GM23338 (cell line): ENCODE data around the gene CNPPD1. TPM values are rescaled to one million over a fixed set of nuclear protein-coding genes. Genes with fewer than 3 reads are reported as not detected.

ENCODE experiments used
- ATAC-seq: fragments of 200-7000 bp; cut with Tn5 transposase; 3 replicates; pipeline ENCODE4 v1.9.1; 2020
- DNase-seq: peaks from one replicate; pipeline ENCODE4 v3.0.0-alpha.2; 2015; ENCODE audit warnings: low spot score
- H2AFZ ChIP-seq: fragments of 200-600 bp; sonication (generic); 2 replicates; pipeline ENCODE4 v1.8.0; 2016; ENCODE audit warnings: antibody characterized with exemption, mild to moderate bottlenecking, moderate library complexity
- H3F3A ChIP-seq: fragments of 200-600 bp; sonication (generic); replicated peaks from 2 replicates; pipeline ENCODE4 v1.8.0; 2017; ENCODE audit warnings: antibody characterized with exemption, mixed run types, low read depth
- H3K27ac ChIP-seq: fragments of 200-600 bp; sonication (generic); 2 replicates; pipeline ENCODE4 v1.6.1; 2016; ENCODE audit warnings: low read depth
- H3K27me3 ChIP-seq: fragments of 200-600 bp; sonication (generic); 2 replicates; pipeline ENCODE4 v1.8.0; 2016; ENCODE audit warnings: mild to moderate bottlenecking, mixed run types, moderate library complexity; ENCODE audit not compliant: insufficient read depth
- H3K36me3 ChIP-seq: fragments of 200-600 bp; sonication (generic); 2 replicates; pipeline ENCODE4 v1.8.0; 2016; ENCODE audit warnings: mild to moderate bottlenecking; ENCODE audit not compliant: insufficient read depth
- H3K4me1 ChIP-seq: fragments of 200-600 bp; sonication (generic); 2 replicates; pipeline ENCODE4 v1.8.0; 2016; ENCODE audit warnings: mild to moderate bottlenecking, moderate library complexity; ENCODE audit not compliant: insufficient read depth
- H3K4me2 ChIP-seq: fragments of 200-600 bp; sonication (generic); 2 replicates; pipeline ENCODE4 v1.7.1; 2017; ENCODE audit warnings: mixed run types
- H3K4me3 ChIP-seq: fragments of 200-600 bp; sonication (generic); 2 replicates; pipeline ENCODE4 v1.6.1; 2016; ENCODE audit warnings: mixed run types
- H3K79me2 ChIP-seq: fragments of 200-600 bp; sonication (generic); replicated peaks from 2 replicates; pipeline ENCODE4 v1.8.0; 2017; ENCODE audit warnings: mild to moderate bottlenecking; ENCODE audit not compliant: insufficient read depth
- H3K9me2 ChIP-seq: fragments of 200-600 bp; sonication (generic); 2 replicates; pipeline ENCODE4 v1.8.0; 2017; ENCODE audit not compliant: insufficient read depth
- H4K20me1 ChIP-seq: fragments of 200-600 bp; sonication (generic); replicated peaks from 2 replicates; pipeline ENCODE4 v1.8.0; 2017; ENCODE audit warnings: mild to moderate bottlenecking; ENCODE audit not compliant: insufficient read depth
- H3K27ac Mint-ChIP-seq: 2 replicates; pipeline ENCODE4 v1.8.0; 2020; ENCODE audit warnings: inconsistent platforms, mild to moderate bottlenecking, moderate library complexity, mixed read lengths
- H3K27me3 Mint-ChIP-seq: 3 replicates; pipeline ENCODE4 v1.8.0; 2022; ENCODE audit warnings: low read depth, mild to moderate bottlenecking, moderate library complexity, mixed read lengths, inconsistent platforms; ENCODE audit not compliant: insufficient read depth, poor library complexity
- H3K36me3 Mint-ChIP-seq: 3 replicates; pipeline ENCODE4 v1.8.0; 2021; ENCODE audit warnings: low read depth, mild to moderate bottlenecking, inconsistent platforms, moderate library complexity, mixed read lengths
- H3K4me1 Mint-ChIP-seq: 3 replicates; pipeline ENCODE4 v1.8.0; 2020; ENCODE audit warnings: mild to moderate bottlenecking, inconsistent platforms, mixed read lengths
- H3K4me3 Mint-ChIP-seq: 3 replicates; pipeline ENCODE4 v1.8.0; 2021; ENCODE audit warnings: moderate library complexity, mild to moderate bottlenecking, inconsistent platforms, mixed read lengths
- H3K9me3 Mint-ChIP-seq: 3 replicates; pipeline ENCODE4 v1.8.0; 2020; ENCODE audit warnings: moderate library complexity, mild to moderate bottlenecking, inconsistent platforms, mixed read lengths
- CREB1 ChIP-seq: fragments of 250-450 bp; sonication (Bioruptor Pico); IDR thresholded peaks from 2 replicates; pipeline ENCODE4 v1.5.0; 2020; ENCODE audit warnings: low read depth, mild to moderate bottlenecking, moderate library complexity
- ETS1 ChIP-seq: IDR thresholded peaks from 2 replicates; pipeline ENCODE4 v1.6.1; 2016; ENCODE audit warnings: antibody characterized with exemption
- EZH2 ChIP-seq: fragments of 200-600 bp; sonication (generic); IDR thresholded peaks from one replicate; pipeline ENCODE4 v1.8.0; 2017; ENCODE audit warnings: antibody characterized with exemption, mild to moderate bottlenecking, low read depth; ENCODE audit not compliant: unreplicated experiment
- EZH2phosphoT487 ChIP-seq: fragments of 200-600 bp; sonication (generic); IDR thresholded peaks from one replicate; pipeline ENCODE4 v1.8.1; 2018; ENCODE audit warnings: antibody characterized with exemption; ENCODE audit not compliant: unreplicated experiment
- JUNB ChIP-seq: IDR thresholded peaks from one replicate; pipeline ENCODE4 v1.6.1; 2016; ENCODE audit warnings: antibody characterized with exemption; ENCODE audit not compliant: unreplicated experiment
- NANOG ChIP-seq: IDR thresholded peaks from 2 replicates; pipeline ENCODE4 v1.6.1; 2016; ENCODE audit warnings: antibody characterized with exemption, borderline replicate concordance
- POLR2AphosphoS5 ChIP-seq: IDR thresholded peaks from 2 replicates; pipeline ENCODE4 v1.6.1; 2016; ENCODE audit warnings: antibody characterized with exemption, low read depth
- REST ChIP-seq: IDR thresholded peaks from one replicate; pipeline ENCODE4 v1.6.1; 2018; ENCODE audit warnings: antibody characterized with exemption; ENCODE audit not compliant: unreplicated experiment
- STAT1 ChIP-seq: IDR thresholded peaks from one replicate; pipeline ENCODE4 v1.6.1; 2016; ENCODE audit warnings: antibody characterized with exemption; ENCODE audit not compliant: unreplicated experiment
- ZNF114 ChIP-seq: fragments of 250-450 bp; sonication (Bioruptor Pico); IDR thresholded peaks from 2 replicates; pipeline ENCODE4 v1.5.0; 2020; ENCODE audit warnings: mild to moderate bottlenecking, moderate library complexity
- ZNF331 ChIP-seq: fragments of 250-450 bp; sonication (Bioruptor Pico); IDR thresholded peaks from 2 replicates; pipeline ENCODE4 v1.5.0; 2020; ENCODE audit warnings: low read depth, mild to moderate bottlenecking, moderate library complexity
- polyA plus RNA-seq: library from polyadenylated mRNA; unstranded; fragments of >200 nt; fragmentation: Nextera tagmentation; extraction: Ambion mirVana; gene quantifications from 2 replicates; pipeline ENCODE4 v1.2.1, GENCODE V29; 2016
- total RNA-seq: library from RNA; depleted of rRNA; stranded (reverse); fragments of >200 nt; shearing (Covaris generic); gene quantifications from 2 replicates; pipeline ENCODE4 v1.2.3, GENCODE V29; 2014
- TF ChIP-seq, protein P1 (sequence below): fragments of 250-450 bp; sonication (Bioruptor Pico); IDR thresholded peaks from 2 replicates; pipeline ENCODE4 v1.5.0; 2020; ENCODE audit warnings: mild to moderate bottlenecking, moderate library complexity
- TF ChIP-seq, protein P2 (sequence below), 2 experiments: fragments of 200-600 bp in 1 of 2; sonication (generic) in 1 of 2; conservative IDR thresholded peaks; 2 replicates each; pipeline versions ENCODE4 v1.5.1 to v1.6.1; 2016 to 2017; ENCODE audit warnings: antibody characterized with exemption in 2 of 2, low read depth in 2 of 2, mild to moderate bottlenecking in 2 of 2, moderate library complexity in 1 of 2

The CNPPD1 gene
- total and polyA plus RNA-seq, 2 experiments from 2014 or later: 18.0 to 18.2 TPM

GRCh38 chr2:219182331-219183150, 5.8 kb upstream of the CNPPD1 start:
- no peaks in the 10 kb centered on the region; the same call in 2 of the 3 replicates for H3K9me3 Mint-ChIP-seq
- no peak overlapping the region for H3K4me2 ChIP-seq
- H3F3A ChIP-seq: peaks cover 10% of the 10 kb centered on the region
- no peak overlapping the region for H2AFZ ChIP-seq
- no peak overlapping the region for H3K27ac Mint-ChIP-seq
- no peak for TF ChIP-seq EZH2
- TF ChIP-seq, protein P1, sequence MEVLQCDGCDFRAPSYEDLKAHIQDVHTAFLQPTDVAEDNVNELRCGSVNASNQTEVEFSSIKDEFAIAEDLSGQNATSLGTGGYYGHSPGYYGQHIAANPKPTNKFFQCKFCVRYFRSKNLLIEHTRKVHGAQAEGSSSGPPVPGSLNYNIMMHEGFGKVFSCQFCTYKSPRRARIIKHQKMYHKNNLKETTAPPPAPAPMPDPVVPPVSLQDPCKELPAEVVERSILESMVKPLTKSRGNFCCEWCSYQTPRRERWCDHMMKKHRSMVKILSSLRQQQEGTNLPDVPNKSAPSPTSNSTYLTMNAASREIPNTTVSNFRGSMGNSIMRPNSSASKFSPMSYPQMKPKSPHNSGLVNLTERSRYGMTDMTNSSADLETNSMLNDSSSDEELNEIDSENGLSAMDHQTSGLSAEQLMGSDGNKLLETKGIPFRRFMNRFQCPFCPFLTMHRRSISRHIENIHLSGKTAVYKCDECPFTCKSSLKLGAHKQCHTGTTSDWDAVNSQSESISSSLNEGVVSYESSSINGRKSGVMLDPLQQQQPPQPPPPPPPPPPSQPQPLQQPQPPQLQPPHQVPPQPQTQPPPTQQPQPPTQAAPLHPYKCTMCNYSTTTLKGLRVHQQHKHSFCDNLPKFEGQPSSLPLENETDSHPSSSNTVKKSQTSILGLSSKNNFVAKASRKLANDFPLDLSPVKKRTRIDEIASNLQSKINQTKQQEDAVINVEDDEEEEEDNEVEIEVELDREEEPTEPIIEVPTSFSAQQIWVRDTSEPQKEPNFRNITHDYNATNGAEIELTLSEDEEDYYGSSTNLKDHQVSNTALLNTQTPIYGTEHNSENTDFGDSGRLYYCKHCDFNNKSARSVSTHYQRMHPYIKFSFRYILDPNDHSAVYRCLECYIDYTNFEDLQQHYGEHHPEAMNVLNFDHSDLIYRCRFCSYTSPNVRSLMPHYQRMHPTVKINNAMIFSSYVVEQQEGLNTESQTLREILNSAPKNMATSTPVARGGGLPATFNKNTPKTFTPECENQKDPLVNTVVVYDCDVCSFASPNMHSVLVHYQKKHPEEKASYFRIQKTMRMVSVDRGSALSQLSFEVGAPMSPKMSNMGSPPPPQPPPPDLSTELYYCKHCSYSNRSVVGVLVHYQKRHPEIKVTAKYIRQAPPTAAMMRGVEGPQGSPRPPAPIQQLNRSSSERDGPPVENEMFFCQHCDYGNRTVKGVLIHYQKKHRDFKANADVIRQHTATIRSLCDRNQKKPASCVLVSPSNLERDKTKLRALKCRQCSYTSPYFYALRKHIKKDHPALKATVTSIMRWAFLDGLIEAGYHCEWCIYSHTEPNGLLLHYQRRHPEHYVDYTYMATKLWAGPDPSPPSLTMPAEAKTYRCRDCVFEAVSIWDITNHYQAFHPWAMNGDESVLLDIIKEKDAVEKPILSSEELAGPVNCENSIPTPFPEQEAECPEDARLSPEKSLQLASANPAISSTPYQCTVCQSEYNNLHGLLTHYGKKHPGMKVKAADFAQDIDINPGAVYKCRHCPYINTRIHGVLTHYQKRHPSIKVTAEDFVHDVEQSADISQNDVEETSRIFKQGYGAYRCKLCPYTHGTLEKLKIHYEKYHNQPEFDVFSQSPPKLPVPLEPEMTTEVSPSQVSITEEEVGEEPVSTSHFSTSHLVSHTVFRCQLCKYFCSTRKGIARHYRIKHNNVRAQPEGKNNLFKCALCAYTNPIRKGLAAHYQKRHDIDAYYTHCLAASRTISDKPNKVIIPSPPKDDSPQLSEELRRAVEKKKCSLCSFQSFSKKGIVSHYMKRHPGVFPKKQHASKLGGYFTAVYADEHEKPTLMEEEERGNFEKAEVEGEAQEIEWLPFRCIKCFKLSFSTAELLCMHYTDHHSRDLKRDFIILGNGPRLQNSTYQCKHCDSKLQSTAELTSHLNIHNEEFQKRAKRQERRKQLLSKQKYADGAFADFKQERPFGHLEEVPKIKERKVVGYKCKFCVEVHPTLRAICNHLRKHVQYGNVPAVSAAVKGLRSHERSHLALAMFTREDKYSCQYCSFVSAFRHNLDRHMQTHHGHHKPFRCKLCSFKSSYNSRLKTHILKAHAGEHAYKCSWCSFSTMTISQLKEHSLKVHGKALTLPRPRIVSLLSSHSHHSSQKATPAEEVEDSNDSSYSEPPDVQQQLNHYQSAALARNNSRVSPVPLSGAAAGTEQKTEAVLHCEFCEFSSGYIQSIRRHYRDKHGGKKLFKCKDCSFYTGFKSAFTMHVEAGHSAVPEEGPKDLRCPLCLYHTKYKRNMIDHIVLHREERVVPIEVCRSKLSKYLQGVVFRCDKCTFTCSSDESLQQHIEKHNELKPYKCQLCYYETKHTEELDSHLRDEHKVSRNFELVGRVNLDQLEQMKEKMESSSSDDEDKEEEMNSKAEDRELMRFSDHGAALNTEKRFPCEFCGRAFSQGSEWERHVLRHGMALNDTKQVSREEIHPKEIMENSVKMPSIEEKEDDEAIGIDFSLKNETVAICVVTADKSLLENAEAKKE (CRISPR knock-in tag): no peak
- TF ChIP-seq ZNF114: no peak
- TF ChIP-seq, protein P2, sequence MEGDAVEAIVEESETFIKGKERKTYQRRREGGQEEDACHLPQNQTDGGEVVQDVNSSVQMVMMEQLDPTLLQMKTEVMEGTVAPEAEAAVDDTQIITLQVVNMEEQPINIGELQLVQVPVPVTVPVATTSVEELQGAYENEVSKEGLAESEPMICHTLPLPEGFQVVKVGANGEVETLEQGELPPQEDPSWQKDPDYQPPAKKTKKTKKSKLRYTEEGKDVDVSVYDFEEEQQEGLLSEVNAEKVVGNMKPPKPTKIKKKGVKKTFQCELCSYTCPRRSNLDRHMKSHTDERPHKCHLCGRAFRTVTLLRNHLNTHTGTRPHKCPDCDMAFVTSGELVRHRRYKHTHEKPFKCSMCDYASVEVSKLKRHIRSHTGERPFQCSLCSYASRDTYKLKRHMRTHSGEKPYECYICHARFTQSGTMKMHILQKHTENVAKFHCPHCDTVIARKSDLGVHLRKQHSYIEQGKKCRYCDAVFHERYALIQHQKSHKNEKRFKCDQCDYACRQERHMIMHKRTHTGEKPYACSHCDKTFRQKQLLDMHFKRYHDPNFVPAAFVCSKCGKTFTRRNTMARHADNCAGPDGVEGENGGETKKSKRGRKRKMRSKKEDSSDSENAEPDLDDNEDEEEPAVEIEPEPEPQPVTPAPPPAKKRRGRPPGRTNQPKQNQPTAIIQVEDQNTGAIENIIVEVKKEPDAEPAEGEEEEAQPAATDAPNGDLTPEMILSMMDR (conservative IDR thresholded peaks at IDR 0.05; ENCODE audit: low read depth in 2 of 2): no peak
- TF ChIP-seq NANOG: no peak
- no peak for TF ChIP-seq REST
- no peak for TF ChIP-seq ETS1
- no peak for TF ChIP-seq EZH2phosphoT487
- TF ChIP-seq JUNB: no peak
- TF ChIP-seq STAT1: no peak
- TF ChIP-seq ZNF331 (CRISPR knock-in tag): no peak
- no peak for TF ChIP-seq CREB1 (CRISPR knock-in tag)
- TF ChIP-seq POLR2AphosphoS5: no peak
- peaks cover 30% of the 10 kb centered on the region for H3K36me3 Mint-ChIP-seq
- ATAC-seq: no peak
- H3K27ac ChIP-seq: no peak overlapping the region
- peaks cover 7% of the 10 kb centered on the region for H3K4me1 ChIP-seq
- peaks cover 5% of the 10 kb centered on the region for H3K27me3 Mint-ChIP-seq
- H3K36me3 ChIP-seq: no peaks in the 10 kb centered on the region
- no peaks in the 10 kb centered on the region; the same call in 1 of the 2 replicates for H4K20me1 ChIP-seq
- no peak overlapping the region for H3K4me3 ChIP-seq
- no peaks in the 10 kb centered on the region for H3K9me2 ChIP-seq
- no peaks in the 10 kb centered on the region for H3K27me3 ChIP-seq
- H3K4me3 Mint-ChIP-seq: no peak overlapping the region
- no peak for DNase-seq
- peaks cover 7% of the 10 kb centered on the region for H3K79me2 ChIP-seq
- peaks cover 8% of the 10 kb centered on the region; the same call in 2 of the 3 replicates for H3K4me1 Mint-ChIP-seq
